CD4-positive, alpha-beta T cell treated with Interferon alpha-2 for 1 hour (primary cell): Measurements from ENCODE around the gene MYH14.

Experiments
- DNase-seq, 2 donors: peaks; one replicate each; pipeline ENCODE4 v3.0.0-alpha.2; 2020 to 2022

MYH14 gene

DNA sequence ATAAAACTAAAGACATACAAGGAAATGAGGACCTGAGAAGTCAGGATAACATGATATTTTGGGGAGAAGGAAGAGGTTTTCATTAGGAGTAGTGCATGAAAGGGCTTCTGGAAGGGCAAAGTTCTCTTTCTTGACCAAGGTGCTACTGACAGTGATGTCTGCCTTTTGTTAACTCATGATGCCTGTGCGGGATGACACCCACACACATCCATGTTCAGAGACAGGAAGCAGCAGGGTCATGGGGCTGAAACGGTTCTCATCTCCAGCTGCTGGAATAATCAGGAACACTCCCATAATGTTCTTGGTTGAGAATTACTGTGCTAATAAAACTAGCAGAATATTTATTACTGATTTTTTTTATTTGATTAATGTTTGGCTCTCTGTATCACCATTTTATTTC lies 96.6 kb downstream of the MYH14 start:
- DNase-seq = no peak

GRCh38 chr19:50300814-50301606 lies 97.6 kb downstream of the MYH14 start:
- no peak for DNase-seq

DNA sequence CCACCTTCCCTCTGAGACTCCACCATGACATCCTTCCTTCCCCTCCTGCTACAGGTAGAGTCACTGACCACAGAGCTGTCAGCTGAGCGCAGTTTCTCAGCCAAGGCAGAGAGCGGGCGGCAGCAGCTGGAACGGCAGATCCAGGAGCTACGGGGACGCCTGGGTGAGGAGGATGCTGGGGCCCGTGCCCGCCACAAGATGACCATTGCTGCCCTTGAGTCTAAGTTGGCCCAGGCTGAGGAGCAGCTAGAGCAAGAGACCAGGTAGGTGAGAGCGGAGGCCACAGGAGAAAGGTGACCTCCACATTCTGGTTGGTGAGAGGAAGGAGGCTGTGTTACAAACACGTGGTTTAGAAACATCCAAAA lies 98.2 kb downstream of the MYH14 start:
- no peak for DNase-seq

GRCh38 chr19:50303558-50303957 lies 100.1 kb downstream of the MYH14 start:
- no peak for DNase-seq

GRCh38 chr19:50308991-50309390 lies 105.6 kb downstream of the MYH14 start:
- DNase-seq = no peak

GRCh38 chr19:50309396-50310125 lies 106.1 kb downstream of the MYH14 start:
- no peak for DNase-seq

DNA sequence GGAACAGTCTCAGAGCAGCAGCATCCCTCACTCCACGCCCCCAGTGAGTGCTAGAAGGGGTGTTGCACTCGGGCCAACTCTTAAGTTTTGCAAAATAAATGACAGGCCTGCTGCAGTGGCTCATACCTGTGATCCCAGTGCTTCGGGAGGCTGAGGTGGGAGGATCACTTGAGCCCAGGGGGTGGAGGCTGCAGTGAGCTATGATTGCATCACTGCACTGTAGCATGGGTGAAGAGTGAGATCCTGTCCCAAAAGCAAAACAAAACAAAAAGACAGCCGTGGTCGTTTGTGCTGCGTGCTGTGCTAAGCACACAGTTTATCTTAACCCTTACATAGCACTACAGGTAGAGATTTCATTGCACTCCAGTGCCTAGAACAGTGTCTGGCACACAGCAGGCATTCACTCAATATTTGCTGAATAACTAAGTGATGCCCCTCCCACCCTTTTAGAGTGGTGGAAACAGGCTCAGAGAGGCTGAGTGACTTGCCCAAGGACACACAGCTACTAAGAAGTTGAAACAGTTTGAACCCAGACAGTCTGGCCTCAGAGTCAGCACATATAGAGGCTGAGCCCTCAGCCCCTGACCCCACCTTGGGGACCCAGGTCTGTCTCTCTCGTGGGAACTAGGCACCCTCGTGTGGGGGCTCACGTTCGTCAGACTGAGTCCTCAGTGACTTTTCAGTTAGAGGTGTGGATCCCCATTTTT lies 107.5 kb downstream of the MYH14 start:
- no peak for DNase-seq

GRCh38 chr19:50311723-50312635 lies 108.6 kb downstream of the MYH14 start:
- no peak for DNase-seq

GRCh38 chr19:50312967-50313811 lies 109.8 kb downstream of the MYH14 start:
- no peak for DNase-seq

DNA sequence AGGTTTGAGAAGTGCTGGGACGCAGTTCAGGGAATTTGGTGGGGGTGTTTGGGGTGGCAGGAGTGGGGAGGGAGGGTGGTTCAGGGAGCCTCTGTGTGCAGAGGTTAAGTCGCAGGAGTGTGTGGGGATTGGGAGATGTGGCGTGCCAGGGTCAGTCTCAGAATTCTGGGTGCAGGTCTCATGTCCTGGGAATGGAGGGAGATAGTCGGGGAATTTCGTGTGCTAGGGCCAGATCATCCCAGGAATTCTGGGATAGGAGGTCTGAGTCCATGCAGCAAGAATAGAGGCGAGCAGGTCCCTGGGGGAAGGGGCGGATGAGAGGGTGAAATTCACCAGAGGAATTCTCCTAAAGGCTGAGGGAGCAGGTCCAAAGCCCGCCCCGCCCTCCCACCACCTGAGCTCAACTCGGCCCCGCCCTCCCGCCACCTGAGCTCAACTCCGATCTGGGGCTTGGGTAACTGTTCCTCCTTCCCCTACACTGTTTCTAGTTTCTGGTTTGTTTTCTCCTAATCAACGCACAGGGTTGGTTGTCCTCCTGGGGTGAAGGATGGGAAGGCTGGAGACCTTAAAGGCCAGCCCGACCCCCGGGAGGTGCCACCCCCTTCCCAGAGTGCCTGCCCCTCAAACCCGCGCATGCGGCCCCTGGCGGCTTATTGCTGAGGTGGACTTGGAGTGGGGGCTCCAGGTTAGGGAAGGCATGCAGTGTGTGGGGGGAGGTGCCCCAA lies 110.6 kb downstream of the MYH14 start:
- DNase-seq = no peak

GRCh38 chr19:50314724-50315708 lies 111.6 kb downstream of the MYH14 start:
- DNase-seq = no peak

DNA sequence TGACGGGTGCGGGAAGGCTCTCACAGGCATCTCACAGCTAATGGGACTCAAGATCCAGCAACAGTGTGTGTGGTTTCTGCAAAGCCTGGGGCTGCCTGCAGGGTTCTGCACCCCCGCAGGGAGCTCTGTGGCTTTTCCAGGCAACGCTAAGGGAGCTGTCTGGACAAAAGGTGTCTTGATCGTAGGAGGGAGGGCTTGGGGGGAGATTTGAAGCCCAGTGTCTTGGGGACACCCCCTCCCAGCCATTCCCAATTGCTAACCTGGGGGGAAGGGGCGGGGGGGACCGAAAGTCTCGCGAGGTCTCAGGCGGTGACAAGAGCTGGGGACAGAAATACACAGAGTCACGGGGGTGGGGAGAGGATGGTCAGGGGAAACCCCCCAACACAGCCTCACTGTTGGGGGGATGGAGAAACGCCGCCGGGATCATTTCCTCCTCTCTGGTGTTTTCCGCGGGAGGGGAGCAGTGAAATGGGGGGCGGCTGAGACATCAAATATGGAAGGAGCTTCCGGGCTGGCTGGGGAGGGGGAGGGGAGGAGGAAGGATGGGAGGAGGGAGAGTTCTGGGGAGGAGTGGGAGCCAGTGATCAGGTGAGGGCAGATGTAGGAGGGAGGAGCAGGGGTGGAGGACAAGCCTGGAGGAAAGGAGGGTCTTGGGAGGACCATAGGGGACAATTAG lies 112.5 kb downstream of the MYH14 start:
- DNase-seq = no peak

GRCh38 chr19:50317115-50317514 lies 113.7 kb downstream of the MYH14 start:
- DNase-seq = no peak

DNA sequence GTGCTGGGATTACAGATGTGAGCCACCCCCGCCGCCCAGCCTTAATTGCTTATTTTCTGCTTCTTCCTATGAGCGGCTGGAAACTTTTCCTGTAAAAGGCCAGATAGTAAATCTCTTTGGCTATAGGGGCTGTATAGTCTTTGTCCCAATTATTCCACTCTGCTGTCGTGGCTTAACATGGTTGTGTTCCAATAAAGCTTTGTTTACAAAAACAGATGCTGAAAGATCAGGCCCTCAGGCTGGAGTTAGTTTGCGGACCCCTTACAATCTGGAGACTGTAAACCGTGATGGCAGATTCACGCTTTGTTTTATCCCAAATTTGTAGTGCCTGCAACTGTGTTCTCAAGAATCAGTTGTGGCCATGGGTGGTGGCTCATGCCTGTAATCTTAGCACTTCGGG lies 115.0 kb downstream of the MYH14 start:
- DNase-seq = no peak

- DNase-seq = no peak
Observed at GRCh38 chr19:50319156-50319555, 115.7 kb downstream of the MYH14 start.

DNA sequence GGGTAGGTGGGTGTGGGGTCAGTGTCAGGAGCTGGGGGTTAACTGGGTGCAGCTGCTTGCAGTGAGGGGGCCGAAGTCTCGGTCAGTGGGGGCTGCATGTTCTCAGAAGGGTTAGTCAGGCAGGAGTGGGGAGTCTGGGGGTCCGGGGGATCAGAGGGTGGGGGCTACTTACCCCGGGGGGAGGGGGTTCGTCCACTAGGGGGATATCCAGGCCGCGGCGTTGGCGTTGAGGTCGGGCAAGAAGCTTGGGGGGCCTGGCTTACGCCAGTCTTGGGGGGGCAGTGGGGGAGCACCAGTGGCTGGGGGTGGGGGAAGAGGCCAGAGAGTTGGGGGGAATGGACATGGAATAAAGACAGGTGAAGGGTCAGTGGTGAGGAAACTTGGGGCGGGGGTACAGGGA lies 116.6 kb downstream of the MYH14 start:
- DNase-seq = no peak

DNA sequence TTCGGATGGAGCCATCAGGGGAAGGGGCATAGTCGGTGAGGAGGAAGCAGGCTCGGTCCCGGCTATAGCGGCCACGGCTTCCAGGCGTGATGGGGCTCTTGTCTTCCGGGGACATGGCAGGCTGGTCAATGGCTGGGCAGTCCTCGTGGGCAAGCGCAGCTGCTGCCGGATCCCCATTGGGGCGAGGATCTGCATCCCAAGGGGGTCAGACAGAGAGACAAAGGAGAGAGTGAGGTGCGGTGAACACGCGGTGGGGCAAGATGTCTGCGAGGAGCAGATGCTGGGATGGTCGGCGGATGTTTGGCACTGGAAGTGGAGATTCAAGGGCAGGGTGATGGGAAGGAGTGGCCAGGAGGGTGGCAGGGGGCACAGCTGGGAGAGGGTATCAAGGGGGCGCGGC lies 117.2 kb downstream of the MYH14 start:
- DNase-seq = no peak

DNA sequence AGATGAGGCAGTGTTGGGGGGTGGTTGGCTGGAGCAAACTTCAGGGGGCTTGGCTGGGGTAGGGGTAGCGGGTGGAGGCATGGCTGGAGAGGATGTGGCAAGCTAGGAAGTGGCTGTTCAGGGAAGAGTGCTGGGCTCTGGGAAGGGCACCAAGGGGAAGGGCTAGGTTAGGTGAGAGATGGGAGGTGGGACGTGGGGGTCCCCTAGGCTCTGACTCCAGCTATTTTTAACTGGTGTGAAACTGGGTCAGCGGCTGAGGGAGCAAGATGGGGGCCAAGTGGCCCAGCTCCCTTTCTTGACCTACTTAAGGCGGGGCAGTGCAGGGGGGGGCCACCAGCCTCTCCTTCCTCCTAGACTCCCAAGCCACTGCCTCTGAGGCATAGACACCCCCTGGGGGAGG lies 118.4 kb downstream of the MYH14 start:
- no peak for DNase-seq

DNA sequence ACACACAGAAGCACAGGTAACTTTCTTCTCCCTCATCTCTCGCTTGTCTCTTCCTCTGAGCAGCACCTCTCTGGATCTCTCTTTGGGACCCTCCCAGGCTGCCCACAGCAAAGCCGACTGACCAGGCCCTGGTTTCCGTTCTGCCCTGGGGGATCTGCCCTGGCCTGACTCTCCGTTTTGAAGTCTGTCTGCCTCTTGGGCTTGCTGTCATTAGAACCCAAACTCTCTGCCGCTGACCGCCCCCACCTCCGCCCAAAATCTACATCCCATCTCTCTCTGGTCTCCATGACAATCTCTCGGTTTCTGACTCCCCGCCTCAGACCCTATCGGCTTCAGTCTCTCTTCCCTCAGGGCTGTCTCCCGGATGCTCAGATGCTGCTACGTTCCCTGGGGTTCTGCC lies 118.8 kb downstream of the MYH14 start:
- DNase-seq = no peak
